Mammary epithelial cell (primary cell): Measurements from ENCODE around the gene SDCBP2.

Experiments used
- CTCF ChIP-seq, 2 donors: IDR thresholded peaks in 1 of 2; conservative IDR thresholded peaks in 1 of 2; 2 replicates each; pipeline ENCODE4 v1.5.1; 2011 to 2012; ENCODE audit warnings: inconsistent platforms in 2 of 2, low read length in 2 of 2, mild to moderate bottlenecking in 2 of 2, control low read depth in 1 of 2, low read depth in 1 of 2; ENCODE audit not compliant: insufficient read depth in 1 of 2; ENCODE audit errors: extremely low read depth in 1 of 2
- EZH2 ChIP-seq: IDR thresholded peaks from 2 replicates; pipeline ENCODE4 v1.6.1; 2012; ENCODE audit warnings: low read length, inconsistent platforms, borderline replicate concordance

DNA sequence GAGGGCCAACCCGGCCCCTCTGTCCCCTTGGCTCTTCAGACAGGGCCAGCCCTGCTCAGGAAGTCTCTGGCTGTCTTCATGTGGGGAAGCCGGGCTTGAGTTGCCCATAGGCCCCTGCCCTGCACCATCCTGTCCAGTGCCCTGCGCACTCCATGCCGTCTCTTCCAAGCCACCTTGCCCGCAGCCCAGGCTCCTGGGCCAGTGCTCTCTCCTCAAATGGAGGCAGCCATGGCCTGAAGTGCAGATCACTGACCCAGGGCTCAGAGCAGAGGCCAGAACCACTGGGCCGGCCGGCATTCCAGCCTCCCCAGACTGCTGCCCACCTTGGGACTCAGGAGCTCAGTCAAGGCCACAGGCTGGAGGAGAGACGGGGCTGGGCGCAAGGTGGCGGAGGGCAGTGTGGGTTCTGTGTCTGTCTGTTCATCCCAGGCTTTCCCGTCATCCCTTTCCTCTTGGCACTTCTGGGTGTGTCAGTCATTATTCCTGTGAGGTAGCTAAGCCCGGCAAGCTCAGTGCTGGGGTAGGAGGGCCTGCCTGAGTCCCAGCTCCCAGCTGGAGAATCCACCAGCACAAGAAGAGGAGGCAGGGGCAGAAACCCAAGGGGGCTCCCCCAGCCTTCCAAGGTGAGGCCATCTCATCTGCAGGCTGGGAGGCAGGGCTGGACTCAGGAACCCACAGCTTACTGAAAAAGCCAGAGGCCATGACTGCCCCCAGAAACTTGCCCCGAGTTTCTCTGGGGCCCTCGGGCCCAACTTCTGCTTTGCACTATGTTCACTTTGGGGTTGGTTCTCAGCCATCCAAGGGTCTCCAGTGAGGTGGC lies 22.4 kb downstream of the SDCBP2 start:
- no peak for TF ChIP-seq EZH2
- no peak for TF ChIP-seq CTCF (conservative IDR thresholded peaks at IDR 0.05 in 1 of 2, IDR thresholded peaks at IDR 0.05 in 1 of 2; ENCODE audit: extremely low read depth in 1 of 2, insufficient read depth in 1 of 2, low read depth in 1 of 2, low read length in 2 of 2)
